Prostate gland (tissue), 2 donors: Measurements from ENCODE around the gene AP1G1.

ENCODE experiments used
- POLR2A ChIP-seq: fragments of 450-650 bp; IDR thresholded peaks from one replicate; pipeline ENCODE4 v1.6.1; 2016; ENCODE audit warnings: antibody characterized with exemption, mild to moderate bottlenecking
- TF ChIP-seq, protein P1 (sequence below), 4 experiments: fragments of 200-600 bp in 2 of 4; fragments of 450-650 bp in 2 of 4; sonication (generic) in 2 of 4; IDR thresholded peaks; 1 replicate in 3 of 4; 2 replicates in 1 of 4; pipeline ENCODE4 v1.5.1; 2016 to 2019; ENCODE audit warnings: antibody characterized with exemption in 4 of 4, mild to moderate bottlenecking in 2 of 4, moderate library complexity in 2 of 4

GRCh38 chr16:71769222-71769621 is 39.4 kb downstream of the AP1G1 start:
- TF ChIP-seq POLR2A, result no peak
- TF ChIP-seq, protein P1, sequence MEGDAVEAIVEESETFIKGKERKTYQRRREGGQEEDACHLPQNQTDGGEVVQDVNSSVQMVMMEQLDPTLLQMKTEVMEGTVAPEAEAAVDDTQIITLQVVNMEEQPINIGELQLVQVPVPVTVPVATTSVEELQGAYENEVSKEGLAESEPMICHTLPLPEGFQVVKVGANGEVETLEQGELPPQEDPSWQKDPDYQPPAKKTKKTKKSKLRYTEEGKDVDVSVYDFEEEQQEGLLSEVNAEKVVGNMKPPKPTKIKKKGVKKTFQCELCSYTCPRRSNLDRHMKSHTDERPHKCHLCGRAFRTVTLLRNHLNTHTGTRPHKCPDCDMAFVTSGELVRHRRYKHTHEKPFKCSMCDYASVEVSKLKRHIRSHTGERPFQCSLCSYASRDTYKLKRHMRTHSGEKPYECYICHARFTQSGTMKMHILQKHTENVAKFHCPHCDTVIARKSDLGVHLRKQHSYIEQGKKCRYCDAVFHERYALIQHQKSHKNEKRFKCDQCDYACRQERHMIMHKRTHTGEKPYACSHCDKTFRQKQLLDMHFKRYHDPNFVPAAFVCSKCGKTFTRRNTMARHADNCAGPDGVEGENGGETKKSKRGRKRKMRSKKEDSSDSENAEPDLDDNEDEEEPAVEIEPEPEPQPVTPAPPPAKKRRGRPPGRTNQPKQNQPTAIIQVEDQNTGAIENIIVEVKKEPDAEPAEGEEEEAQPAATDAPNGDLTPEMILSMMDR (IDR thresholded peaks at IDR 0.05), result no peak
